Fibroblast of skin of right biceps (primary cell): ENCODE data around the gene CNTN1.
A peak's percentile ranks its signal among the peaks of the same experiment; 100 is the strongest.
"Not testable (repeated sequence)": the region's sequence is repeated elsewhere in the genome, so short reads cannot be mapped to it uniquely, and the experiment has no call there.

Experiments used
- DNase-seq: peaks from one replicate; pipeline ENCODE4 v3.0.0-alpha.2; 2013

The CNTN1 gene

DNA sequence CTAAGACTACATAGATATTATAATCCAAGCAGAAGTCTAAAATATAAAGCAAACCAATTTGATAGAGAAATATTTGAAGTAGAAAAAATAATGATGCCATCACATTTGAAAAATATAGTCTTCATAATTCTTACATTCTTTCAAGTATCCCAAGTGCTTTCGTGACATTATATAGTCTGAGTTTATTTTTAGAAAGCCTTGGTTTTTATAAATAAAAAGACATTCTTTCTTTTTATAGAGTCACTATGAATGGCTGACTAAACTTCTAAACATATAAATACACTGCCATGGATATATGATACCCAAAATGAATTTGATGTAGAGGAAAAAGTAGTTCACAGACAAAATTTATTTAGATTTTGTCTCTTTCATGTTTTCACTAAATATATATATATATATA, 360.8 kb downstream of the CNTN1 start:
- DNase-seq = peak; percentile 4

DNA sequence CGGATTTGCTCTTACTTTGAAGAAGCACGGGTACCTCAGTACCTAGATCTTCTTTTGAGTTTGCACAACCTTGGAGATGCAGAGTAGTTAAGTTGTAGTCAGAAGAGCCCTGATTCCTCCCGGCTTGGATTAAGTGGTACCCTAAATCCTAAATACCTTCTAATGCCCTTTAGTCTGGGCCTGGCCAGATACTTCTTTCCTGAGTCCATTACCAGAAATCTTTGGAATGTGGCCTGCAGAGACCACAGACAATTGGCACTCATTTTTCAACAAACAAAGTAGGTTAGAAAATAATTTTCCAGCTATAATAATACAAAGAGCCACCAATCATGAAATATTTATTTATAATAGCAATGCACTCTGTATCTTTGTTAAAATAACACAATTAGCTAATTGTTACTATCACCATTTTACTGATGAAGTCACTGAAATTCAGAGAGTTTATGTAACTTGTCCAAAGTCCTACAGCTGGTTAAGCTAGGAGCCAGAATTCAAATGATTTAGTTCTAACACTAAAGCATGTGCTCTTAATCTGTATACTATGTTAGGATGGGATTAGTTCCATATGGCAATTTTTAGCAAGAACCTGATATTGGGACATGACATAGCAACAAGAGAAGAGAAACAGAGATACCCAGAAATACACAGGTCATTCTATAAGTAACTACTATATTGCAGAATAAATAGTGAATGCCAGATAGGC, 363.8 kb downstream of the CNTN1 start:
- DNase-seq = peak; percentile 39

DNA sequence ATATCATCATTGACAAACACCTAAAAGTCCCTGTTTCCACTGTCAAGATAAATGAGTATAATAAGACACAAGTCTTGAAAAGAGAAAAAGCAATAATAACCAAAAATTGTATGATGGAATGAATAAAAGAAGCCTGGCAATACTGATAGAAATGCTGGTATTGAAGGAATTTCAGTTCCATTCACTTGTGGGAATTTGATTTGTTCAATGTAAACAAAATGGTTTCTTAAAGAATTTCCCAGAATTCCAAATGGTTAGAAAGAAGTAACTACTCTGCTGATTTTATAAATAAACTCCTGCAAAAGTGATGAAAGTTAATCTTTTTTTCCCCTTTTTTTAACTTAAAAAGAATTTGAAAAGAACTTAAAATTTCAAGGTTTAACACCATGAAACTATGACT, 366.0 kb downstream of the CNTN1 start:
- DNase-seq = peak; percentile 48

DNA sequence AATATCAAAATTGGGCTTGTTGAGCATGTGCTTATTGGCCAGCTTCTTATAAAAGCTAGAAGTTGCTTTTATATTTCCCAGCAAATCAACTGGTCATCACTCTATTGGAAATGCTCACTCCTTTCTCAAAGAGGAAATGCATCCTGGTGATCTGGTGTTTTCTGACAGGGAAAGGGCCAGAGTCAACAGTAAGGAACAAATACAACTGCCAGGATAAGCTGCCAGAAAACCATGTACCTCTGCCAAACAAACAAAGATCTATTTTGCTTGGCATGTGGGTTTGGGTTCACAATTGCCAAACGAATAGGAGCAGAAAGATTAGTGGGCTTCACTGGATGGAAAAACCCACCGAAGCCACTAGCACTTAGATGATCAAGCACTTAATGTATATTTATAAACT, 369.0 kb downstream of the CNTN1 start:
- DNase-seq = no peak

GRCh38 chr12:41064411-41064810, 372.2 kb downstream of the CNTN1 start:
- no peak for DNase-seq

- no peak for DNase-seq
These were observed 375.9 kb downstream of the CNTN1 start for GRCh38 chr12:41067941-41068645.

DNA sequence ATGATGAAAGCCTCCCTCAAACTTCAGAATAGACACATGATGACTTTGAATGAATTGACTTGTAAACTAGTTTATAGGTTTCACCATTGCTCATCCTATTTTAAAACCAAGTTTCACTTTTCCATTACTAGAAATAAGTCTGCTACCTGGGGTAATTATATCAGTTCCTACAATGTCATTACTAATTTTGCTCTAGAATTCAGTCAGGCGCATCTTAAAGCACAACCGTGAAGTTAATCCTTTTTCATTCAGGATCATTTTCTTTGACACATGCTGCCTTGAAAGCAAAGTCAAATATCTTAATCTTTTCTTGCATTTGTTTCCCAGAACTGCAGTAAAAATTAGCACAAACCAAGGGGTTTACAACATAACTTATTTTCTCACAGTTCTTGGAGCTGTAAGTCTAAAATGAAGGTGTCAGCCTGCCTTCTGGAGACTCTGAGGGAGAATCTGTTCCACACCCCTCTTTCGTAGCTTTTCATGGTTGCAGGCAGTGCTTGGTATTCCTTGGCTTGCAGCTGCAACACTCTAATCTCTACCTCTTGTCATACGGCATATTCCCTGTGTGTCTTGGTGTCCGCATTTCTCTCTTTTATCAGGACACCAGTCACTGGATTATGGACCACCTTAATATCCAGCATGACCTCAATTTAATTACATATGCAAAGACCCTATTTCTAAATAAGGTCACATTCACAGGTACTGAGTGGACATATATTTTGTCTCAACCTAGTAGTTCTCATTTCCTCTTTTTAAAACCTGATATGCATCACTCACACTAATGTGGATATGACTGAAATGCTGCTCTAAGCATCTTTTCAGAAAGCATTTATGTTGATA, 381.6 kb downstream of the CNTN1 start:
- no peak for DNase-seq

DNA sequence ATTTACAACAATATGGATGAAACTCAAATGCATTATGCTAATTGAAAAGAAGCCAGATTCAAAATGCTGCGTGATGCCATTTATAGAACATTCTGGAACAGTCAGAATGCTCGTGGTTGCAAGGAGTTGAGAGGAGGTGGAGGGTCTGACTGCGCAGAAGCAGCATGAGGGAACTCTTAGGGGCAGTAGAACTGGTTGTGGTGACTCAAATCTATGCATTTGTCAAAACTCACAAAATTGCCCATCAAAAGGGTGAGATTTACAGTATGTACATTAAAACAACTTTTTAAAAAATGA, 382.2 kb downstream of the CNTN1 start:
- DNase-seq = no peak

- no peak for DNase-seq
These were observed 383.9 kb downstream of the CNTN1 start for GRCh38 chr12:41076114-41076513.

DNA sequence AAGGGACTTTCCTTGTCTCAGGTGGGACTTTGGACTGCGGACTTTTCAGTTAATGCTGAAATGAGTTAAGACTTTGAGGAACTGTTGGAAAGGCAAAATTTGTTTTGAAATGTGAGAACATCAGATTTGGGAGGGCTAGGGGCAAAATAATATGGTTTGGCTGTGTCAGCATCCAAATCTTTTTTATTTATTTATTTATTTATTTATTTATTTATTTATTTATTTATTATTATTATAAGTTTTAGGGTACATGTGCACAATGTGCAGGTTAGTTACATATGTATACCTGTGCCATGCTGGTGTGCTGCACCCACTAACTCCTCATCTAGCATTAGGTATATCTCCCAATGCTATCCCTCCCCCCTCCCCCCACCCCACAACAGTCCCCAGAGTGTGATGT, 389.0 kb downstream of the CNTN1 start:
- DNase-seq = not testable (repeated sequence)

DNA sequence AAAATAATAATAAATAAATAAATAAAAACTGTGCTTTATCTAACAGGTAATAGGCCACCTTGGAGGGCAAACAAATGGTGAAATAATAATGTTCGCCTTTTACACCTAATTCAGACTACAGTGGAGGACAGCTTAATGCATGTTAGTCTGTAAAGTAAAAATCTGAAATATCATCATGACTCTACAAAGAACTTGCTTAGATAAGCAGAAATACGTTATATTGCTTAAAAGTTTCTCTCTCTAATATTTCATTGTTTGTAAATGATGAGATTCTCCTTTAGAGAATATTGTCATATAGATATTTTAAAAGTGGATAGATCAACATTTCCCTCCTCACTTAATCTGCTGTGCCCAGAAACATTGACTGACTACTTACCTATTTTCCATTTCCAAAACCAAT, 397.2 kb downstream of the CNTN1 start:
- no peak for DNase-seq

- no peak for DNase-seq
These were observed 399.9 kb downstream of the CNTN1 start for GRCh38 chr12:41092115-41092514.

DNA sequence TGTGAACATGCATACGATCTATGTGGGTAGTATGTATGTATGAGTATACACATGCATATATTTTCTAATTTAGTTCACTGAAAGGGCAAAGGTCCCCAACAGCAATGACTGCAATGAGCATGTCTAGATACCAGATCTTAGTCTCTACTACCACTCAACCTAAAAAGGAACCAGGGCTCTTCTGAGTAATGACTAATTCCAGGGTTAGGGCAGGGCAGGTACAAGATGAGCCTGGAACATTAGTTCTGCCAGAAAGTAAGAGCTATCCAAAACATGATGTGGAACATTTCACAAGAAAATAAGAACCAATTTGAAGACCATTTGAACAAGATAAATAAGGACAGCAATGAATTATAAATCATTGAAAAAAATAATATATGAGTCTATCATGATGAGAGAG, 404.6 kb downstream of the CNTN1 start:
- no peak for DNase-seq

DNA sequence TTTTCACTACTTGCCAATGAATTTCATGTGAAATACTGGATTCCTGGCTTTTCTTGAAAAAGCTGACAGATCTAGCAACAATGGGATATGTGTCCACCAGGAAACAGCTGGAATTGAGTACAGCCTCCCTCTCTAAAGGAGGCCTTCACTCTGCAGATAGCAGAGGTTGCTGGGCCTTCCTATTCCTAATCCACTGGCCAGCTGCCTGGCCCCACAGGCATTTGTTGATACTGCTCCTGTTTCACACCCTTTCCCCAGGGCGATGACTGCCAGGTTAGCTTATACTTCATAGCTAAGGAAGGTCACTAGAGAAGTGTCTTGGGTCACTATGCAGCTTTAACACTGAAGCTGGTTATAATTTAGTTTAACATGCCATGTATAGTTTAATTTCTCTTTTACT, 408.3 kb downstream of the CNTN1 start:
- DNase-seq = no peak

GRCh38 chr12:41101806-41102205, 409.6 kb downstream of the CNTN1 start:
- no peak for DNase-seq

DNA sequence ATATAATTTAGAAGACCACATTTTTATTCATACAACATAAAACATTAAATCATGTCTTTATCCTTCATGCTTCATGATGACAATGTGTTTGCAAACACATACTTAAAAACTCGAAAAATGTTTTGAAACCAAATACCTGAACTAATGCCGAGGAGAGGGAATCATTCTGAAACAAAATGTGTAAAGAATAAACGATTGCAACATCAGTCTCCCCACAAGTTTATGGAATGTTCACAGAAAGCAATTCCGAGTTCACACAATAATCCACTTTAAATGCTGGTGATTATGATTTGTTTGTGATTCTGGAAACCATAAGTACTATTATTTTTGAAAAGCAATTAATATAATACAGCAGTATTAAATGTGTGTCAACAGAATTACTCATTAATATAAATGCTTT, 411.4 kb downstream of the CNTN1 start:
- peak; percentile 0 for DNase-seq

DNA sequence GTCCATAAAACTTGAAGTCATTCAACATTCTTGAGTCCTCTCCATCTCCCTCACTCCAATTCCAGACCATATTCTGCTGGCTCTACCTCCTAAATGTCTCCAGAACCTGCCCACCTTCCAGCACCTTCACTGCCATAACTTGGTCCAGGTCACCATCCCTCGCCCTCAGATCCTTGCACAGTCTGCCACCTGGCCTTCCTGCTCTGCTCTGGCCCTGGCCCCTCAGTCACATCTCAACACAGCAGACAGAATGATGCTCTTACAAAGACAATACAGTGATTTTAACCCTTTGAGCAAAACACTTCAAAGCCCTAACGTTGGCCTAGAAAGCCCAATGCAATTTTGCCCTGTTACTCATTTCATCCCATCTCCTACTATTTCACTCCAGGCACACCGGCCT, 414.1 kb downstream of the CNTN1 start:
- no peak for DNase-seq

- DNase-seq = no peak
These were observed 415.8 kb downstream of the CNTN1 start for GRCh38 chr12:41108032-41108431.

GRCh38 chr12:41112903-41113302, 420.7 kb downstream of the CNTN1 start:
- no peak for DNase-seq

- no peak for DNase-seq
These were observed 428.0 kb downstream of the CNTN1 start for GRCh38 chr12:41120211-41120610.

GRCh38 chr12:41121374-41121773, 429.1 kb downstream of the CNTN1 start:
- DNase-seq = no peak
